ENCODE results near the gene CRYAB.
"Not testable (repeated sequence)": the region's sequence is repeated elsewhere in the genome, so short reads cannot be mapped to it uniquely, and the experiment has no call there.

Gene CRYAB

GRCh38 chr11:111933176-111933575, 21.6 kb upstream of the CRYAB start:
- DNase-seq, result not testable (repeated sequence)

DNA sequence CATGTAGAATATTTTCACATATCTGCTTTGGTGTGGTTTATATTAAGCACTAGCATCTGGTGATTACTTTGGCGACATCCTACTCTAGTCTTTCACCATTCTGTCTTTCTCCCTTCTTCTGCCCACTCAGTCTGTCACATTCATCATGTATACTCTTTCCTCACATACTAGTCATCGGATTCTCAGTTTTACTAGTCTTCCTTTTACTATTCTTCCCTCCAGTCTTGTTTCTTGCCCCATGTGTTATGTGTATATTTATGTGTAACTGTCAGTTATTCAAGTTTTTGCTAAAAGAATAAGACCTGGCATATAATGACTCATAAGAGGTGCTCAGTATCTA, 21.0 kb upstream of the CRYAB start:
- no peak for DNase-seq

DNA sequence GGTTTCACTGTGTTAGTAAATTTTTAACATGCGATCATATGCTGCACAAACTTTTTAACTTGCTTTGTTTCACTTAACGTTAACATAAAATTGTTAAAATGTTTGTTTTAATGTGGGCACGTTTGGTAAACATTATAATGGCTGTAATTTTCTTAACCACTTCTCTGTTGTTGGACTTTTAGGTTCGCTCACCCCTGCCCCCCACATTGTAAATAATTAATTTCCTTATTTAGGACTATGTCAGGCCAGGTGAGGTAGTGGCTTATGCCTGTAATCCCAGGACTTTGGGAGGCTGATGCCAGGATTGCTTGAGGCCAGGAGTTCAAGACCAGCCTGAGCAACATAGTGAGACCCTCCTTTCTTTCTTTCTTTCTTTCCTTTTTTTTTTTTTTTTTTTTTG, 18.9 kb upstream of the CRYAB start:
- DNase-seq, result no peak

DNA sequence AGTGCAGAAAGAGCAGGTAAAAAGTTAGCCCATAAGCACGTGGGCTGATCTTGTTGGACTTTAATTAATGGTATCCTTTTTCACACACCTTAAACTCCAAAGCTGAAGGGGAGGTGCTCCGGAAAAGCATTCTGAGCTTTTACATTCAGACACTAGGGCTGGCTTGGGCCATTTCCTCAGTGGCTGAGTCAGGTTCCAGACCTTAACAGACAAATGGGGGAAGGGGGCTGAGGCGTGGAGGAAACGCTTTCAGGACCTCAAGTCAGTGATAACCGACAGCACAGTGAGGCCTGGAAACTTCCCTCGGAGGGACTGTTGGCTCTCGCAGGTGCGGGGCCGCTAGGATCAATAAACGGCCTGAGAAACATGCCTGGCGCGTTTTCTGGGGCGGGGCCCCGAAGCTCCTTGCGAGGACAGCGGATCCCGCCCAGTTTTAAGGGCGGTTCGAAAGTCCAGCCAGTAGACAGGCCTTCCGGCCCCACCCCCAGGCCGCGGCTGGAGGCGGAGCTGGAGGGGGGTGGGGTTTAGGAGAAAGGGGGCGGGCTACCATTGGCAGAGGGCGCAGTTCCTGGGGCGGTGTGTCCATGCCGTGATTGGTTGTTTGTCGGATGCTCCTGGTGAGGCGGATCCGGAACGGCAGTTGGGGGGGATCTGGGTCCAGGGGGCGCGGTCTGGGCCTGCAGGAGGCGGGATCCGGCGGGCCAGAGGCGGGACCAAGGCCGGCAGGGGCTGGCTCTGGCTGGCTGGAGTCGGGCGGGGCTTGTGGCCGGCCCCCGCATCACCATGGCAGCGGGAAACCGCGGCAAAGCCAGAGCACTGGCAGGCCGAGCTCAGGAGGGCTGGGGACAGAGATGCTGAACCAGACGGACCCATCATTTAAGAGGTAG, 15.2 kb upstream of the CRYAB start:
- DNase-seq, result peak; percentile 96

DNA sequence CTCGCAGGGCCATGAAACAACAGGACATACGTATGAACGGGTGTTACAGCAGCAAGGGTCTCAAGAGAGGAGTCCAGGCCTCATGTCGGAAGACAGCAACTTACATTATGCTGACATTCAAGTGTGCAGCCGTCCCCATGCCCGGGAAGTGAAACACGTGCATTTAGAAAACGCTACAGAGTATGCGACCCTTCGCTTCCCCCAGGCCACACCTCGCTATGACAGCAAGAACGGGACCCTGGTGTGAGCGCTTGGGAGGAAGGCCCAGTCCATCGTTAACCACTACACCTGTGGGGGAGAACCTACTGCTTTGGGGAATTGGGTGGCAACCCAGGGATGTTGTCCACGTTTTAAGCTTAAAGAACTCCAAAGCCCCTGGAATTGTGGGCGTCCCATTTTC, 14.4 kb upstream of the CRYAB start:
- DNase-seq, result no peak

DNA sequence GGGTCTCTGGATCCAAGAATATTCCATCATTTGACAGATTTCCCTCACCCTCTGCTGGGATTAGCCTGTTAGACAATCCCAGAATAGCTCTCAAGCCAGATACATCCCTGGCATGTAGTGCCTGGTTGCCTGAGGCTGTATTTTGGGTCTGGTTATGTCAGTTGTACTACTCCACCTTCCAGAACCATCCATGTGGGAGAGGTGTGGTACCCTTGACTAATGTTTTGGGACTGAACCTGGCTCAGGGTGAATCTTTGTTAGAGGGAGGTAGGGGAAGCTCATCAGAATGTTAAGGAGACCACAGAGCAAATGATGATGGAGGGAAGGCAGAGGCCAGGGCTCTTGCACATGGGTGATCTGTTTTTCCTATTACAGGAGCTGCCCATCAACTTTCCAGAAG, 12.4 kb upstream of the CRYAB start:
- no peak for DNase-seq

DNA sequence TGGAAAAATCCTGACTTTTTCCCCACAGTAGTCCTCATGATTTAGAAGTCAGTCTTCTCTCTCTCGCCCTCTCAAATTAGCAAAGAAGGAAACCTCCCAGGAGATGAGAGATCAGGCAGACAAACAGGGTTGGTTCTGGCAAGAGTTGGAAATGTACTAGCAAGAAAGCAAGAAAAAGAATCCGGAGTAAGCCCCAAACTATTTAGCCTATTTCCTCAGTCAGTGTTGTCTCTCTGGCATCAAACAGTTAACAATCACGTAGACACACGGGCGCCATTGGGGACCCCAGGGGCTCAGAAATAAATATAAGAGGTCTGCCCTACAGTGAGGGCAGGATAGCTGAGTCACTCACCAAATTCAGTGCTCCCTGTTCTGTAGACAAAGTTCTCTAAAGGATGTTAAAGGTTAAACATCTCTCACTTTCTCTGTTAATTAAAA, 11.8 kb upstream of the CRYAB start:
- DNase-seq, result no peak

DNA sequence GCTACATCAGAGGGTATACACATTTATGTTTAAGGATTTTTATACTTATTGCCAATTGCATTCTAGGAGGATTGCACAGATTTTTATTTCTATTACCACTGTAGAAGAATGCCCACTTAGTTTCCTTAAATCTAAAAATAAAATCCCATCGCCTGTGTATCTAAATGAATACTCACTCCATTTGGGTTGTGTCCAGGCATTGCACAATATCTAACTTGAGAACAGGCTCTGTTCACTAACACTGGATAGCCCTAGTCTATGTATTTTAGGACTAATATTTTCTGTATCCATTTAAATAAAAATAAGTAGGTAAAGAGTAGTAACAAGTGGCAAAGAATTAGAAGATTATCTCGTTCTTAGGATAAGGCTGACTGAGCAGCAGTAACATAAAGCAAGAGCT, 11.2 kb upstream of the CRYAB start:
- DNase-seq, result no peak

DNA sequence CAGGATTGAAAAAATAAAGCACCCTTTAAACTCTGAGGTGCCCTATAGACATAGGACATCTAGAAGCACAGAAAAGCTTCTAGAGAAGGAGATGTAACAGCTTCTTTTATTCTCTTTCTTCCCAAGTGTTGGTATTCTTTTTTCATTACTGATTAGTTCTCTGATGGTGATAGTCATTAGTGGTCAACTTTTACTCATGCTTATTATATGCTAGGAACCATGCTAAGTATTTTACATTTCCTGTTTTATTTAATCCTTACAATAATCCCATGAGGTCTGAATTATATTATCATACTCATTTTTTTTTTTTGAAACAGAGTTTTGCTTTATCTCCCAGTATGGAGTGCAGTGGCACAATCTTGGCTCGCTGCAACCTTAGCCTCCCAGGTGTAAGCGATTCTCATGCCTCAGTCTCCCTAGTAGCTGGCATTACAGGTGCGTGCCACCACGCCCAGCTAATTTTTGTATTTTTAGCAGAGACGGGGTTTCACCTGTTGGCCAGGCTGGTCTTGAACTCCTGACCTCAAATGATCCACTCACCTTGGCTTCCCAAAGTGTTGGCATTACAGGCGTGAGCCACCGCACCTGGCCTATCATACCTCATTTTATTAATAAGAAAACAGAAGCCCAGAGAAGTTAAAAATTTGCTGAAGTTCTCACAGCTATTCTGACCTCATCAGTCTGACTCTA, 10.1 kb upstream of the CRYAB start:
- no peak for DNase-seq

GRCh38 chr11:111920908-111921307, 9.3 kb upstream of the CRYAB start:
- DNase-seq, result no peak

GRCh38 chr11:111918390-111919256, 7.1 kb upstream of the CRYAB start, which contains the start of gene C11orf52:
Gene C11orf52 (plus strand): TSS chr11:111918913. CDS start chr11:111918973, 60 bp downstream.
- no peak for DNase-seq

DNA sequence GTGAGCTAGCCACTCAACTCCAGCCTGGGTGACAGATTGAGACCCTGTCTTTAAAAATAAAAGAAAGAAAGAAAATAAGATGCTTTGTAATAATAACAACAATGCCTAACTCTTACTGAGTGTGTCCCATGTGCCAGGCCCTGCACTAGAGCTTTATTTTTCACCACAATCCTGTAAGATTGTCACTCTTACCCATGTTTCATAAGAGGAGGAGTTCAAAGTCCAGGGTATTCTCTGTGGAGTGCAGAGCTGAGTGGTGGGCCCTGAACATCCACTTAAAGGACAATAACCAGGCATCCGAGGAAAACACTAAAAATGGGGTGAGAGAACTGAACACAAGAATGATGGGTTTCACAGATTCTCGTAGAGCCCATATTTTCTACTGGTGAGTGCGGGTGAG, 6.2 kb upstream of the CRYAB start:
- no peak for DNase-seq

- no peak for DNase-seq
These were observed 5.7 kb upstream of the CRYAB start for GRCh38 chr11:111917312-111917711.

DNA sequence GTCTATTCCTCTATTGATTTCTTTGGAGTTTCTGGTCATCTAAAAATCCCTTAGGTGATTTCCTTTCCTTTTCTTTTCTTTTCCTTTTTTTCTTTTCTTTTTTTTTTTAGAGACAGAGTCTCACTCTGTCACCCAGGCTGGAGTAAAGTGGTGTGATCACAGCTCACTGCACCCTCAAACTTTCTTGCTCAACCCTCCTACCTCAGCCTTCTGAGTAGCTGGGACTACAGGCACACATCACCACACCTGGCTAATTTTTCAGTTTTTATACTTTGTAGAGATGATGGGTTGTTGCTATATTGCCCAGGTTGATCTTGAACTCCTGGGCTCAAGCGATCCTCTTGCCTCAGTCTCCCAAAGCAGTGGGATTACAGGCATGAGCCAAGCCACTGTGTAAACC, 5.2 kb upstream of the CRYAB start:
- no peak for DNase-seq

- DNase-seq, result no peak
These were observed 2.4 kb upstream of the CRYAB start for GRCh38 chr11:111913997-111914396.

DNA sequence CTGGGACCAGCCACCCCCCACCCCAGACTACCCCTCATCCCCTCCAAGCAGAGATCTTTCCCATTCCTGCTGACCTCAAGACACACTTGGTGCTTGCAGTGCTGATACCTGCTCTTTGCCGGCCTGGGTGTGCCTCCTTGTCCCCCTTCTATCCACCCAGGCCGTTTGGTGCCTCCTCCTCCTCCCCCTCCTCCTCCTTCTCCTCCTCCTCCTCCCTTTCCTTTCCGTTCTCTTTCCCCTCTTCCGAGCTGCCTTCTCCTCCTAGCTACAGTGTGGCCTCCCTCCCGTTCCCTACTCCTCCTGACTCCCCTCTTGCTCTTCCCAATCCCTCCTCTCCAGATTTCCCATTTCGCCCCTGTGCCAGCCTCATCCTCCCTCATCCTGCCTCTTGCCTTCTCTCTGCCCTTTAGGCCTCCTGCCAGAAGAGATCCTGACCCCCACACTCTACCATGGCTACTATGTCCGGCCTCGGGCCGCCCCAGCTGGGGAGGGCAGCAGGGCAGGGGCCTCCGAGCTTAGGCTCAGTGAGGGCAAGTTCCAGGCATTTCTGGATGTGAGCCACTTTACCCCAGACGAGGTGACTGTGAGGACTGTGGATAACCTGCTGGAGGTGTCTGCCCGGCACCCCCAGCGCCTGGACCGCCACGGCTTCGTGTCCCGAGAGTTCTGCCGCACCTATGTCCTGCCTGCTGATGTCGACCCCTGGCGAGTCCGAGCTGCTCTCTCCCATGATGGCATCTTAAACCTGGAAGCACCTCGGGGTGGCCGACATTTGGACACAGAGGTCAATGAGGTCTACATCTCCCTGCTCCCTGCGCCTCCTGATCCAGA, 1.7 kb upstream of the CRYAB start:
- DNase-seq, result no peak

DNA sequence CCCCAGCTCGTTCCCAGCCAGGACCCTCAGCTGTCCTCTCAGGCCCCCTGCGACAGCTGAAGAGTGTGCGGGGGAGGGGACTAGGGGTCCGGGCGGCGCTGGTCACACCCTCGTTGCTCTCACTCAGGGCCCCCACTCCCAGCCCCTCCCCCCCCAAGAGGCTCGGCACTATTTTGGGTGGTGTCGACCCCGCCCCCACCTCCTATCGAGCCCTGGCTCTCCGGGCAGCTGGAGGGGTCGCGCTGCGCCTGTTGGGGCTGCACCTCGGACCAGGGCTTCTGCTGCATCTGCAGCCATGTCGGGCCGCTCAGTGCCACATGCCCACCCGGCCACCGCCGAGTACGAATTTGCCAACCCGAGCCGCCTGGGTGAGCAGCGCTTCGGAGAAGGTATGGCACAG, 965 bp upstream of the CRYAB start, which contains the start of gene HSPB2:
Gene HSPB2, plus strand, starts transcription at position 200 of the 400 bp plus-strand sequence. Its CDS starts 96 bp downstream, at position 296.
- DNase-seq, result no peak

DNA sequence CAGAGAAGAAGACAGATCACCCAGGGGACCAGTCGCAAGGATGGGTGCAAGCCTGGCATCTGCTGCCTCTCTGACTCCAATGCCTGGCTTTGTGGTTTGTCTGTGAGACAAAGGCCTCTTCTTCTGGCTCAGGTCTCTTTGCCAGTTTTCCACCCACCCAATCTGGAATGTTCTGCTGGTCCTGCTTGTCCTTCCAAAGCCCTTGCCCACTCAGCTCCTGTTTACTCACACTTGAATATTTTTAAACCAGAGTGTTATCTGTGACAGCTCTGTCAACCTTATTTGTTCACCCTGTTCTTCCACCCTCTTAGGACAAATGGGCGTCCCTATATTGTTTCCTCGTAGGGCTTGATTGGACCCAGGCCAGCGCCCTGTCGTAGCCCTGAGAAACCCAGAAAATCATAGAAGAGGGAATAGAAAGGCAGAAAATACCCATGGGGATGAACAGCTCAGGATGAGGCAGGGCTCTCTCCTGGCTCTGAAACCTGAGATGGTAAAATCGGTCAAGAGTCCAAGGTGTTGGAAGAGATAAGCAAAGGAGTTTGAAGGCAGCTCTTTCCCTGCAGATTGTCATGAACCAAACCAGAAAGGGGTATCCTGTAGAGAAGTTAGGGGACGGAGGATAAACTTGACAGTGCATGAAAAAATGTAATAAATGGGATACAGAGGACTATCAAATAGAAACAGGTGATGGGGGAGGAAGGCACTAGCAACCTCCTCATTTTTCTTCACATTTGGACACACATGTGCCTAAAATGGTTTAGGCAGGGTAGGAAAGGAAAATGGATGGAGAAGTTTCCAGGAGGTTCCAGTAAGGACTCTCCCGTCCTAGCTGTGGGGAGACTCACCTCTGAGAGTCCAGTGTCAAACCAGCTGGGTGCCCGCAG, 651 bp downstream of the CRYAB start:
- no peak for DNase-seq

DNA sequence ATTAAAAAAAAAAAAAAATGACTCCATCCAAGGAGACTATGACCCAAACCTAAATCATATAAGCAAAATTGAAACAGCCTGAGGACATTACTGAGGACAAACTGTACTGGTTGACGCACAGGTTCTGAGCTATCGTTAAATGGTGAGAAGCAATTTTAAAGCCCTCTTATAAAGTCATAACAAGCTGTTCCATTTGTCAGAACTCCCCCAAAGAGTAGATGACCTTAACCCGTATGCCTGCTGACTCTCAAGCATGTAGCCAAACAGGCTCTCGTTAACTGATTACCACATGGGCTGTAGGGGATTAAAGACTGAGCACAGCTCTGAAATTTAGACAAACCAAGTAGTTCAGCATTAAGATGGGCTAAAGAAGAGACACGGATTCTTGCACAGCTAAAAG, 2.2 kb downstream of the CRYAB start:
- no peak for DNase-seq

DNA sequence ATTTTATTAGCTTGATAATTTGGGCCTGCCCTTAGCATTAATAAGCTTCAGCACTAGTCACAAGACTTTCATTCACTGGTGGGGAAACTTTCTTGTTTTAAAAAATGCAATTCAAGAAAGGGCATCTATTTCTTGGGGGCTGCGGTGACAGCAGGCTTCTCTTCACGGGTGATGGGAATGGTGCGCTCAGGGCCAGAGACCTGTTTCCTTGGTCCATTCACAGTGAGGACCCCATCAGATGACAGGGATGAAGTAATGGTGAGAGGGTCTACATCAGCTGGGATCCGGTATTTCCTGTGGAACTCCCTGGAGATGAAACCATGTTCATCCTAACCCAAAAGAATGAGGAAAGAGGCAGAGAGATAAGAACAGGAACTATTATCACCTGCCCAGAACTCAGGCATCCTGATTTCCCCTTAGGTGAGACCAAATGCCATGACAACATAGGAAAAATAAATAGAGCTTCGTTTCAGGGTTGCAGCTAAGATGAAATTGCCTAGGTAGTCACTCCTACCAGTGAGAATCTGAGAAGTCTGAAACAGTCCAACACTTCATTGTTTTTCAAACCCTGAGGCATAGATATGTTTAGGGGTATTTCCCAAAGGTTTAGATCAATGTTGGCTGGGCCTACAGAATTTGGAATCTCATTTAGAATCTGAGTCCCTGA, 2.8 kb downstream of the CRYAB start:
- DNase-seq, result no peak

DNA sequence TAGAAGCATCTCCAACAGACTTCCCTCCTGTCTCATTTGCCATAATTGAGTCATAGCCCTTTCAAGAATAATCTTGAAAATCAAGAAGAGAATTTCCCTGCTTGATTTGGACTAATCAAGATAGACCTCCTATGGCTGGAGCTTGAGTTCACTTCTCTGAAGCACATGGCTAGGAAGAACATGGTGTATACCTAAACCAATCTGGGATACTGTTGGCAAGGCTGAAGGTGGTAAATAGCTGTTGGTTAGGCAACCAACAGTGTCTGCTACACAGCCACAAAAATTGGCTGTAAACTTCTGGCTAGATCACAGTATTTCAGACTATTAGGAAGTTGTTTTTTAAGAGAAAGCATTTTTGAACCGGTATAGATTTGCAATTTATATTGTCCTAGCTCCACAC, 4.9 kb downstream of the CRYAB start:
- no peak for DNase-seq
